GM21360 (cell line): ENCODE results near the gene OR10K2.
"Not testable (repeated sequence)": the region's sequence is repeated elsewhere in the genome, so short reads cannot be mapped to it uniquely, and the experiment has no call there.

Experiments used
- ATAC-seq: cut with Tn5 transposase; IDR thresholded peaks from one replicate; pipeline ENCODE4 v1.9.1; 2021; ENCODE audit warnings: mild to moderate bottlenecking, moderate library complexity; ENCODE audit not compliant: unreplicated experiment

Gene OR10K2

GRCh38 chr1:158426137-158426536 is at the start of gene OR10K2:
OR10K2 (minus strand) TSS chr1:158426237; CDS start chr1:158420866, 5,371 bp downstream.
- no peak for ATAC-seq

GRCh38 chr1:158471920-158472319 is 45.9 kb upstream of the OR10K2 start, which contains the start of gene OR10R2:
OR10R2 (plus strand) TSS chr1:158472220; CDS start chr1:158472326, 106 bp downstream.
- ATAC-seq: no peak

GRCh38 chr1:158461534-158461933 is 35.5 kb upstream of the OR10K2 start, which contains the start of gene OR10K1:
OR10K1 (plus strand) TSS chr1:158461834; CDS start chr1:158465562, 3,728 bp downstream.
- no peak for ATAC-seq

DNA sequence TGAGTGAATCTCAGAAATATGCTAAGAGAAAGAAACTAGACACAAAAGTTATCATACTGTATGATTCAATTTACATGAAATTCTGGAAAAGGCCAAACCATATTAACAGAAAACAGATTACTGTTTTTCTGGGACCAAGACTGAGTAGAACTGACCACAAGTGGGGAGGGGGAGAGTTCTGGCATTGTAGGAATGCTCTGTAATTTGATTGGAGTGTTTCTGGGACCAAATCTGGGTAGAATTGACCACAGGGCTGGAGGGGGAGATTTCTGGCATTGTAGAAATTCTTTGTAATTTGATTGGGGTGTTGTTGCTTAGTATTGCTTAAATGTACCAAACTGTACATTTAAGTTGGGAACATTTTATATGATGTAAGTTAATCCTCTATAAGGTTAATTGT is 32.2 kb upstream of the OR10K2 start:
- ATAC-seq: no peak

GRCh38 chr1:158457246-158457645 is 31.2 kb upstream of the OR10K2 start:
- no peak for ATAC-seq

DNA sequence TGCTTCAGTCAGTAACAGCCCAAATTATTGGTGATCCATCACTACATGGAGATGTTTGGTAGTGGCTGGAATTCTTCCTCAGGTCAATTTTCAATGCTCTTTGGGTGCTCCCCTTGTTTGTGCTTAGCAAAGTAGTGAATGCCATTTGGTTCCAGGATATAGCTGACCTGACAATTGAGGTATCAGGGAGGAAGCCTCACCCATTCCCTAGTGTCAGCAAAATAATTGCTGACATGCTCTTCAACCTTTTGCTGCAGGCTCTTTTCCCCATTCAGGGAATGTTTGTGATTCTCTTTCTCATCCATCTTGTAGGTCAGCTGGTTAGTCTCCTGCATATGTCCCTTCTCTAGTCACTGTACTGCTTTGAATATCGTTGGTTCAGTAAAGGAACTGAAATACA is 28.5 kb upstream of the OR10K2 start:
- ATAC-seq: no peak

DNA sequence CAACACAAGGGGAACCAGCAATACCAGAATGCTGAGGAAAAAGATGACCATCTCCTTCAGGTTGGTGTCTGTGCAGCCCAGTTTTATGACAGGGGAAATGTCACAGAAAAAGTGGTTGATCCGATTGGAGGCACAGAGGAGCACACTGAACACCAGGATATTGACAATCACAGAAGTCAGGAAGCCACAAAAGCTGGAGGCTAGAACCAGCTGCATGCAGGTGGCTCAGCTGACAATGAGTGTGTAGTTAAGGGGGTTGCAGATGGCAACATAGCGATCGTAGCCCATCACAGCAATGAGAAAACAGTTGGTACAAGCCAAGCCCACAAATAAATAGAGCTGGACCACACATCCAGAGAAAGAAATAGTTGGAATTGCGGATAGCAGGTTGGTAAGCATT is 19.3 kb upstream of the OR10K2 start:
- no peak for ATAC-seq

DNA sequence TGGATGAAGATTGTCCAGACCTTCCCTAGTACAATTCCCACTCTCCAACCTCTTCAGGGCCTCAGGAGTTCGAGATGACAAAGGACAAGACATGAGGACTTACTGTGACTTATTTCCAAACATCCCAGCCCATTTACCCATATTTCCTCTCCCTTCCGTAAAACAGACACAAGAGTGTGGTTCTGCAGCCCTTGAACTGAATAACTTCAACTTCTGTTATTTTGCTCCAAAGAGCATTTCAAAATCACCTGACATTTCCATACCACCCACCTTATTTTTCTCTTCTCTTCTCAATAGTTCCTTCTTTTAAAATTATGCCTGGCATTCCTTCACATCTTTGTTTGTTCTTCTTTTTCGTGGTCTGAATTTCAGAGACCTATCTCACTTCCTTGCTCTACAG is 8.7 kb upstream of the OR10K2 start:
- ATAC-seq: no peak

DNA sequence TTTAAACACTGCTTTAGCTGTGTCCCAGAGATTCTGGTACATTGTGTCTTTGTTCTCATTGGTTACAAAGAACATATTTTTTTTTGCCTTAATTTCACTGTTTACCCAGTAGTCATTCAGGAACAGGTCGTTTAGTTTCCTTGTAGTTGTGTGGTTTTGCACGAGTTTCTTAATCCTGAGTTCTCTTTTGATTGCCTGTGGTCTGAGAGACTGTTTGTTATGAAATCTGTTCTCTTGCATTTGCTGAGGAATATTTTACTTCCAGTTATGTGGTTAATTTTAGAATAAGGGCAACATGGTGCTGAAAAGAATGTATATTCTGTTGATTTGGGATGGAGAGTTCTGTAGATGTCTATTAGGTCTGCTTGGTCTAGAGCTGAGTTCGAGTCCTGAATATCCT is 4.1 kb upstream of the OR10K2 start:
- not testable (repeated sequence) for ATAC-seq

- ATAC-seq: no peak
Measured at GRCh38 chr1:158425027-158425426, 1.0 kb downstream of the OR10K2 start.

DNA sequence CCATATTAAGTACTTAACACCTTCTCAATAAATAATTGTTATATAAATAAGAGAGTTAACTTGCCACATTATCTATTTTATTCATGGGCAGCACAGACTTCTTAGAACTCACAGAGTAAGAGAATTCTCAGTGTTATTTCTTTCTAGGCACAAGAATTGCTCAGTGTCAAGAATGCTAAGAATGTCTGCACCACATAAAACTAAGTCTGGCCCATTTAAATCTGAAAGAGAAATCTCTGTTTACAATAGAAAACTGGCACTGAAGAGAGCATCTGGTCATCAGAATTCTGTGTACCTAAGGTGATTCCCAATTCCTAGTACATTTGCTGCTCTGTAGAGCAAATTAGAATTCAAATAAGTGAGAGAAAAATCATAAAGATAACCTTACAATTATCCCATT is 3.8 kb downstream of the OR10K2 start:
- no peak for ATAC-seq

DNA sequence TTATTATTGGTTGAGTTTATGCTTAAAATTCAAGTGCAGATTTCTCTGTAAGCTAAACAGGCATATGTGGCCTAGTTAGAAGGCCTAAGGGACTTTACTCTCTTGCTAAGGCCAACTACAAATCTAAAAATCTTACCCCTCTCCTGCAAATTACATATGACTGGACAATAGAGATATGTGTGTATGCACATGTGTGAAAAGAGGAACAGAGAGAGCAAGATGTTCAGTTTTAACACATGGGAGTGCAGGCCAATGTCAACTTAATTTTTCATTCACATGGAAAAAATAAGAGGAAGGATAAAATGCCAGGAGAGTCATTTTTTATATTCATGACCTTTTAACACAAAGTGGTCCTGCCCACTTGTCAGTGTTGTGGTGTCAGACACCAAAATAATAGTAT is 8.5 kb downstream of the OR10K2 start:
- ATAC-seq: no peak

DNA sequence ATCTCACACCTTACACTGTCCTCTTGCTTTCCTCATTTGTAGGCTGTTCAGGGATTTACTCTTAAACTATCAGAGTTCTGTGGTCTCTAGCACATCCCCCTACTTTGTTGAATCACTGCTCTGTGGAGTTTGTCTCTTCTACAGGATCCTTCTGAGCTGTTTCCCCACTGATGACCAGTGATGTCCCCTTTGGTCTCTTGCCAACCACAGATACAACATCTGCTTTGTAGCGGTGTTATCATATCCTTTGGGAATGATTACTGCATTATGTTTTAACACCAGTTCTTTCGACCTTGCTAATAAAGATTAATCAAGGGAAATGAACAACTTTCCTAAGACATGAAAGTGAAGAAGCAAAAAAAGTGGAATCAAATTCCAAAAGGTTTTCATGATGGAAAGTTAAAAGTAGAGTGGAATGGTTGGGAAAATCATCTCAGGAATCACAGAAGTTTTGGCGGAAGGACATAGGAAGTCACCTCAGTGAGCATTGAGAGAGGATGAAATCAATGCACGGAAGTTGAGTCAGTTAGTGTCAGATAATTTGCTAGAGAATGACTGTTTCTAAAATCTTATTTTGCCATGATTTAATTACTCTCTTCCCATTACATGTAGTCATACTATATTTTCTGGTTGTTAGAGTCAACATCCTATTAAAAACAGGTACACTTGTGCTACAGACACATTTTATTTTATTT is 11.2 kb downstream of the OR10K2 start:
- ATAC-seq: no peak

DNA sequence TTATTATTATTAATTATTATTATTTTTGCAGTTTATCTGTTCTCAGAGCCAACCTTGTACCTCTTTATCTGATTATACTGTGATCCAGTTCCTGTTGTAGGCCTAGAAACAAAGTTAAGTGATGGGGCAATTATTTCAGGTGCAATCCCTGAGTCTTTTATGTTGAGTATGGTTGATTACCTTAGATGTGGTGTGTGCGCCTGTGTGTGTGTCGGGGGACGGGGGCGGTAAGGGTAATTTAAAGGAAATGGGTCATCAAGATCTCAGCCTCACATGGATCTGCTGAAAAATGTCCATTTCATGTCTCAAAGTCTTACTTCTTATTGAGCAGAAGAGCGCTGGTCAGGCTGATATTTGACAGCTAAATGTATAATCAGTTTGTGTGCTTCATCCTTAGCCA is 18.9 kb downstream of the OR10K2 start:
- ATAC-seq: no peak

GRCh38 chr1:158400871-158401270 is 25.2 kb downstream of the OR10K2 start:
- no peak for ATAC-seq

- ATAC-seq: no peak
Measured at GRCh38 chr1:158398818-158399514, 27.1 kb downstream of the OR10K2 start, which contains the start of gene OR10T2. OR10T2 (minus strand) TSS chr1:158399466; CDS start chr1:158399466, 0 bp downstream.

GRCh38 chr1:158396646-158397045 is 29.4 kb downstream of the OR10K2 start:
- ATAC-seq: no peak

DNA sequence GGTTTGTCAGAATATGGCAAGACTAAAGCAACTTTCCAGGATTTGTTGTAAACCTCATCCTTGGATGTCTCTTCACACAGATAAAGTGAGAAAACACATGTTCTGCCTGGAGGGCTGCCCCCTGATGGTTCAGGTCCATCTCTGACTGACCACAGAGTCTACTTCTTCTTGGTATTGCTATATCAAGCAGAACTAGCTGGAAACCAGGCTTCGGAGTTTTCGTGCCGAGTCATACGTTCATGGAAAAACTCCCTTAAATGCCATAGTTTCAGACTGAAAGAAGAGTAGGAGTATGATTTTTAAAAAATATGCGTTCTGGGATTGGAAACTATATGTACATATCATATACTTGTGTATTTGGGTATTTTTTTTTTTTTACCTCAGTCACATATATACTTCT is 32.6 kb downstream of the OR10K2 start:
- no peak for ATAC-seq

- no peak for ATAC-seq
Measured at GRCh38 chr1:158391099-158391498, 34.9 kb downstream of the OR10K2 start.

- ATAC-seq: no peak
Measured at GRCh38 chr1:158390331-158390730, 35.7 kb downstream of the OR10K2 start.

DNA sequence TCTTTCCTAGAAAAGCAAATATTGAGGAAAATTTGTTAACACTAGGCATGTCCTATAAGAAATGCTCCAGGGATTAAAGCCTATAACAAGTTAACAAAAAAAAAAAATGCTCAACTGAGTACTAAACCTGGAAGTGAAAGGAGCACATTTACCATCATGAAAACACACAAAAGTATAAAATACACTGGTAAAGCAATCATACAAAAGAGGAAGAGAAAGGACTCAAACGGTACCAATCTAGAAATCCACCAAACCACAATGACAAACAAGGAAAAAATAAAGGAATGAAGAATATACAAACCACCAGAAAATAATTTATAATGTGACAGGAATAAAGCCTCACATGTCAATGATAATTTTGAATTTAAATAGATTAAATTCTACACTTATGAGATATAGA is 51.2 kb downstream of the OR10K2 start:
- no peak for ATAC-seq

DNA sequence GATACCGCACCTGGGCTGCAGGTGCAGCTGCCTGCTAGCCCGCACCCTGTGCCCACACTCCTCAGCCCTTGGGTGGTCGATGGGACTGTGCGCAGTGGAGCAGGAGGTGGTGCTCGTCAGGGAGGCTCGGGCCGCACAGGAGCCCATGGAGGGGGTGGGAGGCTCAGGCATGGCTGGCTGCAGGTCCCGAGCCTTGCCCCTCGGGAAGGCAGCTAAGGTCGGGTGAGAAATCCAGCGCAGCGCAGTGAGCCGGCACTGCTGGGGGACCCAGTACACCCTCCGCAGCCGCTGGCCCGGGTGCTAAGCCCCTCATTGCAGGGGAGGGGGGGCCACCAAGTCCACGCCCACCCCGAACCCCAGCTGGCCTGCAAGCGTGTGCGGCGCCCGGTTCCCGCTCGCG is 51.9 kb downstream of the OR10K2 start:
- not testable (repeated sequence) for ATAC-seq
